Caco-2 (cell line): ENCODE results near the gene OPTC. TPM values are rescaled to one million over a fixed set of nuclear protein-coding genes. Genes with fewer than 3 reads are reported as not detected.

Source experiments
- BruUV-seq: library from RNA; stranded (reverse); fragments of 400-500 nt; replicated peaks from 2 replicates; lab custom pipeline; 2021; lab: Mats Ljungman, UMichigan
- CTCF ChIA-PET: fragments of 300-600 bp; sonication (Branson Sonifier 250); formaldehyde crosslinking; loops from one replicate; lab custom pipeline; 2022; ENCODE audit warnings: antibody characterized with exemption; lab: Charles Lee
- POLR2A ChIA-PET: fragments of 300-600 bp; sonication (Branson Sonifier 250); formaldehyde crosslinking; loops from one replicate; lab custom pipeline; 2022; ENCODE audit warnings: antibody characterized with exemption; lab: Charles Lee
- DNase-seq, 2 experiments: peaks; one replicate each; pipeline versions ENCODE4 v3.0.0 to v3.0.0-alpha.2; 2020 to 2022
- H3K27me3 ChIP-seq: replicated peaks from 2 replicates; pipeline ENCODE4 v1.6.0; 2011; ENCODE audit warnings: low read length; ENCODE audit not compliant: control insufficient read depth, insufficient read depth
- H3K36me3 ChIP-seq: 2 replicates; pipeline ENCODE4 v1.5.1; 2011; ENCODE audit warnings: low read length; ENCODE audit not compliant: control insufficient read depth, insufficient read depth
- H3K4me1 ChIP-seq: fragments of 250-450 bp; sonication (Bioruptor Pico); 2 replicates; pipeline ENCODE4 v1.5.1; 2020; ENCODE audit warnings: mild to moderate bottlenecking
- H3K4me3 ChIP-seq: 2 replicates; pipeline ENCODE4 v1.5.1; 2011; ENCODE audit warnings: low read depth, mild to moderate bottlenecking, control low read depth, low read length
- H3K9me3 ChIP-seq: fragments of 250-450 bp; sonication (Bioruptor Pico); 2 replicates; pipeline ENCODE4 v1.5.1; 2020; ENCODE audit warnings: mild to moderate bottlenecking, moderate library complexity
- H3K27ac Mint-ChIP-seq: one replicate; pipeline ENCODE4 v1.8.0; 2022; ENCODE audit warnings: mixed read lengths; ENCODE audit not compliant: unreplicated experiment
- H3K27me3 Mint-ChIP-seq: one replicate; pipeline ENCODE4 v1.8.0; 2022; ENCODE audit warnings: mixed read lengths; ENCODE audit not compliant: insufficient read depth, unreplicated experiment
- H3K36me3 Mint-ChIP-seq: one replicate; pipeline ENCODE4 v1.8.0; 2022; ENCODE audit warnings: mild to moderate bottlenecking, mixed read lengths; ENCODE audit not compliant: insufficient read depth, unreplicated experiment
- H3K4me1 Mint-ChIP-seq: one replicate; pipeline ENCODE4 v1.8.0; 2022; ENCODE audit warnings: low read depth, mixed read lengths; ENCODE audit not compliant: unreplicated experiment
- H3K4me3 Mint-ChIP-seq: one replicate; pipeline ENCODE4 v1.8.0; 2022; ENCODE audit warnings: mild to moderate bottlenecking, moderate library complexity, mixed read lengths; ENCODE audit not compliant: unreplicated experiment
- H3K9me3 Mint-ChIP-seq: one replicate; pipeline ENCODE4 v1.8.0; 2022; ENCODE audit warnings: mixed read lengths; ENCODE audit not compliant: unreplicated experiment
- intact Hi-C: fragments of 100-400 bp; cut with micrococcal nuclease; formaldehyde crosslinking; loops from one replicate; pipeline ENCODE4 v1.10.0; 2022; ENCODE audit not compliant: unreplicated experiment
- total RNA-seq: library from RNA; stranded (reverse); gene quantifications from 2 replicates; pipeline ENCODE4 v1.2.3, GENCODE V29; 2022
- TF ChIP-seq, protein P1 (sequence below), 2 experiments: fragments of 200-600 bp in 1 of 2; IDR thresholded peaks; 1 replicate in 1 of 2; 2 replicates in 1 of 2; pipeline versions ENCODE4 v1.5.1 to v1.8.0; 2011 to 2022; ENCODE audit warnings: antibody characterized with exemption in 1 of 2, control low read depth in 1 of 2, inconsistent platforms in 1 of 2, low read depth in 1 of 2, low read length in 1 of 2, mild to moderate bottlenecking in 1 of 2, moderate library complexity in 1 of 2; ENCODE audit not compliant: insufficient read depth in 1 of 2, severe bottlenecking in 1 of 2, unreplicated experiment in 1 of 2

The OPTC gene
- total RNA-seq, 1 experiment from 2014 or later, result not detected

DNA sequence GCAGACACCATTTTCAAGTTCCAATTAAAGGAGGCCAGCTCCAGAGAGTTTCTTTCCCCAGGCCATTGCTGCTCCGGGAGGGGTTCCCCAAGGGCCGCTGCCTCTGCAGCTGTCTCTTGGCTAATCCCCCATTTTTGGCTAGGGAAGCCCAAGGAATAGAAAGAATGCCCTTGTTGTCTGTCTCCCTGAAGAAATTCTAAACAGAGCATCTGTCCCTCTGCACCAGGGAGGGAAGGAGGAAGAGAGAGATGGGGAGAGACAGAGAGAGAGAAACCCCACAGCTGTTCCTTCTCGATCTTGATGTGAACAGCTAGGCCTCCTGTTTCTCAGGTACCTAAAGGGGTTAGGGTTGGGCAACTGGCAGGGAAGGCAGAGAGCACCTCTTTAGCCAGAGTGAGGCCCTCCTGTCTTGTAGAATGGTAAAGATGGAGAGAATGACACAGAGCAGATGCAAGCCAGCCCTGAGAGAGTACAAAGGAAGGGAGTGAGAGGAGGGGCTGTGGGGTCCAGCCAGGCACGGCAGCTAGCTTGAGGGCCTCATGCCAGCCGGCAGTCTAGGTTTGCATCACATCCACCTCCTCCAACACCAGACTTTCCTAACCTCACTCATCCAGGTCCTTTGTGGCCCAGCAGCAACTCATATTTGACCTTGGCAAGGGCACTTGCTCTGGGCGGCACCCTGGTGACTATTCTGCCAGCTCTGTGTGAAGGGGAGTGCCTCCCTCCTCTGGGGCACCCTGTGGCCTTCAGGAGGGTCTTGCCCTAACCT is 13.1 kb downstream of the OPTC start:
- H3K4me1 ChIP-seq, result peaks cover 11% of the 10 kb centered on the region
- H3K27me3 Mint-ChIP-seq, result peaks cover 8% of the 10 kb centered on the region
- H3K36me3 ChIP-seq, result no peaks in the 10 kb centered on the region
- peaks cover 10% of the 10 kb centered on the region for H3K4me1 Mint-ChIP-seq
- no peak overlapping the region for H3K4me3 ChIP-seq
- H3K36me3 Mint-ChIP-seq, result no peaks in the 10 kb centered on the region
- H3K4me3 Mint-ChIP-seq, result no peak overlapping the region
- intact Hi-C loops, result loop anchor here (10.0 kb wide), 1 partner anchor 88 kb away; no protein-coding TSS in a partner anchor
- H3K27me3 ChIP-seq, result no peaks in the 10 kb centered on the region
- no peak overlapping the region for H3K27ac Mint-ChIP-seq
- DNase-seq, result no peak
- H3K9me3 ChIP-seq, result no peaks in the 10 kb centered on the region
- no TSS peak for BruUV-seq
- ChIA-PET CTCF (interaction anchor here (0.7 to 1.4 kb wide), 2 partner anchors 186 to 195 kb away, joined by 3 to 5 read pairs; no protein-coding TSS in a partner anchor), POLR2A (no interaction called here)
- TF ChIP-seq, protein P1, sequence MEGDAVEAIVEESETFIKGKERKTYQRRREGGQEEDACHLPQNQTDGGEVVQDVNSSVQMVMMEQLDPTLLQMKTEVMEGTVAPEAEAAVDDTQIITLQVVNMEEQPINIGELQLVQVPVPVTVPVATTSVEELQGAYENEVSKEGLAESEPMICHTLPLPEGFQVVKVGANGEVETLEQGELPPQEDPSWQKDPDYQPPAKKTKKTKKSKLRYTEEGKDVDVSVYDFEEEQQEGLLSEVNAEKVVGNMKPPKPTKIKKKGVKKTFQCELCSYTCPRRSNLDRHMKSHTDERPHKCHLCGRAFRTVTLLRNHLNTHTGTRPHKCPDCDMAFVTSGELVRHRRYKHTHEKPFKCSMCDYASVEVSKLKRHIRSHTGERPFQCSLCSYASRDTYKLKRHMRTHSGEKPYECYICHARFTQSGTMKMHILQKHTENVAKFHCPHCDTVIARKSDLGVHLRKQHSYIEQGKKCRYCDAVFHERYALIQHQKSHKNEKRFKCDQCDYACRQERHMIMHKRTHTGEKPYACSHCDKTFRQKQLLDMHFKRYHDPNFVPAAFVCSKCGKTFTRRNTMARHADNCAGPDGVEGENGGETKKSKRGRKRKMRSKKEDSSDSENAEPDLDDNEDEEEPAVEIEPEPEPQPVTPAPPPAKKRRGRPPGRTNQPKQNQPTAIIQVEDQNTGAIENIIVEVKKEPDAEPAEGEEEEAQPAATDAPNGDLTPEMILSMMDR (IDR thresholded peaks at IDR 0.05; ENCODE audit: insufficient read depth in 1 of 2, low read depth in 1 of 2, low read length in 1 of 2, severe bottlenecking in 1 of 2, unreplicated experiment in 1 of 2), result no peak
- no peaks in the 10 kb centered on the region for H3K9me3 Mint-ChIP-seq

DNA sequence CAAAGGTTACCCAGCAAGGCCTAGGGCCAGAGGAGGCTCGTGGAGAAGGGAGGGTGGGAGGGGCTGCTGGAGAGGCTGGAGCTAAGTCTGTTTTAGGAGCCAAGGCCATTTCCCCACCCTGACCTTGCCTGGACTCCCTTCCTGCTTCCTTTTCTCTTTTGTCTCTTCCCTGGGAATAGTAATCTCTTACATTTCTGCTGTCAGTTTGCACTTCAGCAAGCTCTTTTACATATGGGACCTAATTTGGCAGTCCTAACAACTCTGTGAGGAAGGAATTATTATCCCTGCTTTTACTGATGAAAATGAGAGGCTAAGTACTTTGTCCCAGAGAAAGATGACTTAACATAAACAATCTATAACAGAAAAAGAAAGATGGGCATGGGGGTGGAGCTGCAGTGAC is 13.8 kb downstream of the OPTC start:
- CTCF ChIA-PET, result interaction anchor here (0.6 to 1.4 kb wide), 3 partner anchors 44 to 194 kb away, joined by 3 to 7 read pairs (median 3); no protein-coding TSS in a partner anchor
- peaks cover 18% of the 10 kb centered on the region for H3K4me1 ChIP-seq
- POLR2A ChIA-PET, result no interaction called here
- peaks cover 17% of the 10 kb centered on the region for H3K4me1 Mint-ChIP-seq
- TF ChIP-seq, protein P1 (IDR thresholded peaks at IDR 0.05; ENCODE audit: insufficient read depth in 1 of 2, low read depth in 1 of 2, low read length in 1 of 2, severe bottlenecking in 1 of 2, unreplicated experiment in 1 of 2), result no peak
- H3K27me3 ChIP-seq, result no peaks in the 10 kb centered on the region
- no peaks in the 10 kb centered on the region for H3K9me3 ChIP-seq
- intact Hi-C loops, result loop anchor here (10.0 kb wide), 1 partner anchor 87 kb away; no protein-coding TSS in a partner anchor
- DNase-seq, result no peak
- no TSS peak for BruUV-seq
- H3K36me3 ChIP-seq, result no peaks in the 10 kb centered on the region
- no peak overlapping the region for H3K4me3 Mint-ChIP-seq
- no peaks in the 10 kb centered on the region for H3K9me3 Mint-ChIP-seq
- no peak overlapping the region for H3K4me3 ChIP-seq
- H3K27me3 Mint-ChIP-seq, result peaks cover 7% of the 10 kb centered on the region
- H3K36me3 Mint-ChIP-seq, result no peaks in the 10 kb centered on the region
- no peak overlapping the region for H3K27ac Mint-ChIP-seq

DNA sequence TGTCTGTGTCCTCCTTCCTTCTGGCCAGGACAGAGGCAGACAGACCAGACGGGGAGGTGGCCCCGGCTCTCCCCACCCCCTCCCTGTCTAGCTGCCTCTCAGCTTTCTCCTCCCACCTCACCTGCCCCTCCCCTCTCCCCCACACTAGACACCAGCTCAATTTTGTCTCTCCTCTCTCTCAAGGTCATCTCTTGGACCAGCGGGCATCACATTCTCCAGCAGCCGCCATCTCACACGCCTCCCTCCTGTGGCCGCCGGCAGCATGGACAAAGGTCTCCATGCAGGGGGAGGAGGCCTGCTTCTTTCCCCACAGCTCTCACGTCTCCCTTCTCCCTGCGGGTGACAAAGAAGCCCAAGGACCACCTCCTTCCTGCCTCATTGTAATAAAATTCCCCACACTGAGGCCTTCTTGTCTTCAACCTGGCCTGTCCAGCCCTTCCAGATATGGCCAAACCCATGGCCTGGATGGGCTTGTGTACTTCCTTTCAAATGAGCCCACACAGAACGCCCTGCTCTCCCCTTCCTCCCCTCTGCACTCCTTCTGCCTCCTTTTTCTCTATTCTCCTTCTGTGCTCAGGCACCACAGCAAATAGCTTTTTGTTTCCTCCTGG is 14.6 kb downstream of the OPTC start:
- Histone ChIP-seq H3K27me3 (no peaks in the 10 kb centered on the region), H3K4me1 (peaks cover 26% of the 10 kb centered on the region), H3K4me3 (no peak overlapping the region), H3K36me3 (no peaks in the 10 kb centered on the region), H3K9me3 (no peaks in the 10 kb centered on the region)
- no peak overlapping the region for H3K27ac Mint-ChIP-seq
- DNase-seq, result no peak
- CTCF ChIA-PET, result interaction anchor here (0.6 to 1.4 kb wide), 4 partner anchors 43 to 194 kb away, joined by 3 to 7 read pairs (median 4); no protein-coding TSS in a partner anchor
- no peaks in the 10 kb centered on the region for H3K9me3 Mint-ChIP-seq
- TF ChIP-seq, protein P1 (IDR thresholded peaks at IDR 0.05; ENCODE audit: insufficient read depth in 1 of 2, low read depth in 1 of 2, low read length in 1 of 2, severe bottlenecking in 1 of 2, unreplicated experiment in 1 of 2), result no peak
- no TSS peak for BruUV-seq
- intact Hi-C loops, result loop anchor here (10.0 kb wide), 1 partner anchor 86 kb away; no protein-coding TSS in a partner anchor
- peaks cover 3% of the 10 kb centered on the region for H3K27me3 Mint-ChIP-seq
- no peaks in the 10 kb centered on the region for H3K36me3 Mint-ChIP-seq
- POLR2A ChIA-PET, result interaction anchor here (1.0 kb wide), 1 partner anchor 10 kb away, joined by 4 read pairs; no protein-coding TSS in a partner anchor
- no peak overlapping the region for H3K4me3 Mint-ChIP-seq
- H3K4me1 Mint-ChIP-seq, result peaks cover 22% of the 10 kb centered on the region
